Neural cell (in vitro differentiated cells): ENCODE measurements around the gene GATAD1. TPM values are rescaled to one million over a fixed set of nuclear protein-coding genes. Genes with fewer than 3 reads are reported as not detected.

ENCODE experiments used
- H2AFZ ChIP-seq: fragments of 200-600, 300-800 bp; sonication (generic), shearing (Covaris generic); 2 replicates; pipeline ENCODE4 v1.6.0; 2014; ENCODE audit warnings: low read depth, mild to moderate bottlenecking, antibody characterized with exemption, low read length, moderate library complexity
- H3F3A ChIP-seq: fragments of 200-600 bp; shearing (Covaris generic); 2 replicates; pipeline ENCODE4 v1.6.1; 2016; ENCODE audit warnings: mild to moderate bottlenecking, moderate library complexity, mixed read lengths, antibody characterized with exemption, low read length; ENCODE audit not compliant: insufficient read depth, poor library complexity, severe bottlenecking
- H3K27ac ChIP-seq: fragments of 200-600, 300-800 bp; sonication (generic), shearing (Covaris generic); 2 replicates; pipeline ENCODE4 v1.5.1; 2014; ENCODE audit warnings: mild to moderate bottlenecking, low read length, moderate library complexity
- H3K27me3 ChIP-seq: fragments of 300-800, 200-600 bp; sonication (generic), shearing (Covaris generic); 2 replicates; pipeline ENCODE4 v1.6.0; 2014; ENCODE audit warnings: mild to moderate bottlenecking, low read depth, low read length, moderate library complexity; ENCODE audit not compliant: insufficient read depth
- H3K36me3 ChIP-seq: fragments of 300-800, 200-600 bp; sonication (generic), shearing (Covaris generic); 2 replicates; pipeline ENCODE4 v1.5.1; 2014; ENCODE audit warnings: mild to moderate bottlenecking, antibody characterized with exemption, low read length, moderate library complexity; ENCODE audit not compliant: insufficient read depth
- H3K4me2 ChIP-seq: fragments of 300-800, 200-600 bp; sonication (generic), shearing (Covaris generic); 2 replicates; pipeline ENCODE4 v1.6.0; 2014; ENCODE audit warnings: mild to moderate bottlenecking, low read length
- H3K4me3 ChIP-seq: fragments of 300-800, 200-600 bp; sonication (generic), shearing (Covaris generic); 2 replicates; pipeline ENCODE4 v1.5.1; 2014; ENCODE audit warnings: mild to moderate bottlenecking, low read length, moderate library complexity
- H3K79me2 ChIP-seq: fragments of 200-600 bp; shearing (Covaris generic); replicated peaks from 2 replicates; pipeline ENCODE4 v1.6.0; 2014; ENCODE audit warnings: mild to moderate bottlenecking, low read length, moderate library complexity; ENCODE audit not compliant: insufficient read depth
- H3K9ac ChIP-seq: fragments of 300-800, 200-600 bp; sonication (generic), shearing (Covaris generic); 2 replicates; pipeline ENCODE4 v1.6.1; 2016; ENCODE audit warnings: mild to moderate bottlenecking, low read length, mixed read lengths
- H3K9me2 ChIP-seq: fragments of 200-600 bp; shearing (Covaris generic); 2 replicates; pipeline ENCODE4 v1.6.1; 2016; ENCODE audit warnings: mild to moderate bottlenecking, low read length, mixed read lengths; ENCODE audit not compliant: insufficient read depth
- H3K9me3 ChIP-seq: fragments of 200-600, 300-800 bp; sonication (generic), shearing (Covaris generic); 2 replicates; pipeline ENCODE4 v1.6.1; 2016; ENCODE audit warnings: mild to moderate bottlenecking, mixed run types, low read length, moderate library complexity, mixed read lengths
- H4K20me1 ChIP-seq: fragments of 200-600 bp; shearing (Covaris generic); 2 replicates; pipeline ENCODE4 v1.6.1; 2016; ENCODE audit warnings: mild to moderate bottlenecking, mixed run types; ENCODE audit not compliant: insufficient read depth
- CTCF ChIP-seq: fragments of 450-650 bp; IDR thresholded peaks from 2 replicates; pipeline ENCODE4 v1.5.1; 2014; ENCODE audit warnings: antibody characterized with exemption, mild to moderate bottlenecking, moderate library complexity; ENCODE audit not compliant: poor library complexity, severe bottlenecking
- EP300 ChIP-seq: fragments of 450-650 bp; conservative IDR thresholded peaks from 2 replicates; pipeline ENCODE4 v1.6.1; 2014; ENCODE audit warnings: antibody characterized with exemption, mild to moderate bottlenecking, moderate library complexity; ENCODE audit not compliant: poor library complexity, severe bottlenecking
- EZH2 ChIP-seq: fragments of 200-600, 300-800 bp; shearing (Covaris generic), sonication (generic); IDR thresholded peaks from 2 replicates; pipeline ENCODE4 v1.6.1; 2014; ENCODE audit warnings: antibody characterized with exemption, low read length, borderline replicate concordance, mild to moderate bottlenecking; ENCODE audit not compliant: insufficient read depth, poor library complexity, severe bottlenecking
- MXI1 ChIP-seq: fragments of 450-650 bp; conservative IDR thresholded peaks from 2 replicates; pipeline ENCODE4 v1.6.1; 2014; ENCODE audit warnings: antibody characterized with exemption, mild to moderate bottlenecking; ENCODE audit not compliant: poor library complexity, severe bottlenecking
- POLR2AphosphoS5 ChIP-seq: IDR thresholded peaks from 2 replicates; pipeline ENCODE4 v1.6.1; 2012
- RAD21 ChIP-seq: fragments of 450-650 bp; conservative IDR thresholded peaks from 2 replicates; pipeline ENCODE4 v1.6.1; 2014; ENCODE audit warnings: antibody characterized with exemption, mild to moderate bottlenecking, moderate library complexity
- REST ChIP-seq: IDR thresholded peaks from 2 replicates; pipeline ENCODE4 v1.6.1; 2012; ENCODE audit warnings: borderline replicate concordance
- SMC3 ChIP-seq: fragments of 450-650 bp; conservative IDR thresholded peaks from 2 replicates; pipeline ENCODE4 v1.6.1; 2014; ENCODE audit warnings: antibody characterized with exemption, mild to moderate bottlenecking, moderate library complexity; ENCODE audit not compliant: poor library complexity
- TAF1 ChIP-seq: IDR thresholded peaks from 2 replicates; pipeline ENCODE4 v1.6.1; 2012; ENCODE audit warnings: low read depth
- polyA minus RNA-seq: library from RNA; depleted of rRNA, polyadenylated mRNA; stranded (reverse); fragments of >200 nt; gene quantifications from 2 replicates; pipeline ENCODE4 v1.2.3, GENCODE V29; 2014
- polyA plus RNA-seq: library from polyadenylated mRNA; depleted of rRNA; stranded (reverse); fragments of >200 nt; gene quantifications from 2 replicates; pipeline ENCODE4 v1.2.3, GENCODE V29; 2014

The GATAD1 gene
- 28.9 and 31.3 TPM in 2 replicates for polyA plus RNA-seq
- 31.9 and 37.3 TPM in 2 replicates for polyA minus RNA-seq

GRCh38 chr7:92447345-92448204, at the start of gene GATAD1:
TSS of gene GATAD1 (plus strand) at chr7:92447482. CDS start at chr7:92447730, 248 bp downstream.
- Histone ChIP-seq H2AFZ (peak within 1 kb of the TSS; percentile 88), H3K36me3 (peaks cover 5% of the 10 kb centered on the region), H3K27me3 (no peaks in the 10 kb centered on the region), H4K20me1 (no peaks in the 10 kb centered on the region), H3K9me3 (no peaks in the 10 kb centered on the region), H3K79me2 (peaks cover 5% of the 10 kb centered on the region), H3K4me3 (peak within 1 kb of the TSS; percentile 98), H3K9ac (peak within 1 kb of the TSS; percentile 95), H3K9me2 (no peaks in the 10 kb centered on the region), H3K27ac (peak within 1 kb of the TSS; percentile 84), H3K4me2 (peak within 1 kb of the TSS; percentile 71), H3F3A (peaks cover 2% of the 10 kb centered on the region)
- peak; percentile 90 for TF ChIP-seq MXI1
- no peak for TF ChIP-seq CTCF
- peak; percentile 22 for TF ChIP-seq SMC3
- TF ChIP-seq POLR2AphosphoS5: peak; percentile 85
- peak; percentile 29 for TF ChIP-seq TAF1
- no peak for TF ChIP-seq RAD21
- no peak for TF ChIP-seq EP300
- TF ChIP-seq REST: peak; percentile 93
- no peak for TF ChIP-seq EZH2

- TF ChIP-seq SMC3 (no peak), MXI1 (no peak), POLR2AphosphoS5 (no peak), EP300 (no peak), REST (no peak), TAF1 (no peak), EZH2 (no peak), RAD21 (no peak), CTCF (no peak)
- H3K4me3 ChIP-seq: no peak overlapping the region
- no peaks in the 10 kb centered on the region for H3K79me2 ChIP-seq
- no peaks in the 10 kb centered on the region for H3K9me3 ChIP-seq
- H3K27me3 ChIP-seq: no peaks in the 10 kb centered on the region
- no peaks in the 10 kb centered on the region for H4K20me1 ChIP-seq
- no peak overlapping the region for H3K9ac ChIP-seq
- no peaks in the 10 kb centered on the region for H3F3A ChIP-seq
- no peak overlapping the region for H3K4me2 ChIP-seq
- no peak overlapping the region for H3K27ac ChIP-seq
- no peaks in the 10 kb centered on the region for H3K9me2 ChIP-seq
- H3K36me3 ChIP-seq: peaks cover 6% of the 10 kb centered on the region
- H2AFZ ChIP-seq: no peak overlapping the region
These were observed 49.7 kb upstream of the GATAD1 start for GRCh38 chr7:92397542-92397941.
